ENCODE data around the gene BLOC1S1.

- TF ChIP-seq POLR2AphosphoS5 (IDR thresholded peaks at IDR 0.05; ENCODE audit: borderline replicate concordance, low read depth, low read length) = no peak
- TF ChIP-seq EZH2 (IDR thresholded peaks at IDR 0.05) = no peak
These were observed 11.1 kb downstream of the BLOC1S1 start for GRCh38 chr12:55726971-55727370.
